IMR-90 (cell line): ENCODE results near the gene ACVR1. TPM values are rescaled to one million over a fixed set of nuclear protein-coding genes. Genes with fewer than 3 reads are reported as not detected.

ENCODE experiments used
- ATAC-seq: fragments of 200-7000 bp; cut with Tn5 transposase; 2 replicates; pipeline ENCODE4 v1.9.1; 2020; ENCODE audit warnings: low read depth, mild to moderate bottlenecking, moderate library complexity
- BruUV-seq: library from RNA; stranded (reverse); fragments of 400-500 nt; replicated peaks from 2 replicates; lab custom pipeline; 2021; lab: Mats Ljungman, UMichigan
- CTCF ChIA-PET: fragments of 300-600 bp; formaldehyde crosslinking; extraction: SDS; loops from one replicate; lab custom pipeline; 2021; ENCODE audit warnings: antibody characterized with exemption; lab: Yijun Ruan, JAX
- POLR2A ChIA-PET: fragments of 300-600 bp; sonication (Branson Sonifier 250); formaldehyde crosslinking; loops from one replicate; lab custom pipeline; 2022; ENCODE audit warnings: antibody characterized with exemption; ENCODE audit not compliant: unreplicated experiment; lab: Charles Lee
- DNase-seq: peaks from one replicate; pipeline ENCODE4 v3.0.0; 2013
- H2AFZ ChIP-seq: replicated peaks from 2 replicates; pipeline ENCODE3; 2013; ENCODE audit warnings: low read length, mild to moderate bottlenecking; ENCODE audit not compliant: poor library complexity
- H2AK5ac ChIP-seq: 2 replicates; pipeline ENCODE4 v1.6.1; 2013; ENCODE audit warnings: low read depth, low read length, inconsistent platforms
- H2AK9ac ChIP-seq: replicated peaks from 2 replicates; pipeline ENCODE3; 2013; ENCODE audit warnings: mild to moderate bottlenecking, low read depth, low read length, moderate library complexity; ENCODE audit not compliant: poor library complexity
- H2BK120ac ChIP-seq: 2 replicates; pipeline ENCODE4 v1.6.1; 2013; ENCODE audit warnings: low read depth, low read length, inconsistent platforms
- H2BK15ac ChIP-seq: 3 replicates; pipeline ENCODE4 v1.6.1; 2013; ENCODE audit warnings: low read depth, low read length, inconsistent platforms
- H2BK20ac ChIP-seq: 2 replicates; pipeline ENCODE4 v1.6.1; 2013; ENCODE audit warnings: low read depth, mild to moderate bottlenecking, inconsistent platforms, low read length, moderate library complexity
- H2BK5ac ChIP-seq: 2 replicates; pipeline ENCODE4 v1.6.1; 2013; ENCODE audit warnings: mild to moderate bottlenecking, low read depth, low read length, inconsistent platforms; ENCODE audit not compliant: poor library complexity, severe bottlenecking
- H3K14ac ChIP-seq: replicated peaks from 2 replicates; pipeline ENCODE4 v1.6.1; 2013; ENCODE audit warnings: low read depth, low read length, inconsistent platforms
- H3K18ac ChIP-seq: 2 replicates; pipeline ENCODE4 v1.6.1; 2013; ENCODE audit warnings: low read depth, low read length, control low read depth
- H3K23ac ChIP-seq: 2 replicates; pipeline ENCODE4 v1.6.1; 2013; ENCODE audit warnings: low read depth, low read length, inconsistent platforms
- H3K27ac ChIP-seq: 2 replicates; pipeline ENCODE4 v1.5.1; 2013; ENCODE audit warnings: mild to moderate bottlenecking, control low read depth, low read length; ENCODE audit not compliant: insufficient read depth
- H3K27me3 ChIP-seq: 2 replicates; pipeline ENCODE4 v1.6.1; 2013; ENCODE audit warnings: low read length; ENCODE audit not compliant: control insufficient read depth, insufficient read depth
- H3K36me3 ChIP-seq: 2 replicates; pipeline ENCODE4 v1.6.1; 2013; ENCODE audit warnings: low read length, mixed read lengths; ENCODE audit not compliant: control insufficient read depth, insufficient read depth
- H3K4ac ChIP-seq: 2 replicates; pipeline ENCODE4 v1.6.1; 2013; ENCODE audit warnings: low read depth, low read length, inconsistent platforms
- H3K4me1 ChIP-seq: 2 replicates; pipeline ENCODE4 v1.6.1; 2013; ENCODE audit warnings: low read length, mixed read lengths; ENCODE audit not compliant: control insufficient read depth, insufficient read depth
- H3K4me2 ChIP-seq: 2 replicates; pipeline ENCODE4 v1.6.1; 2013; ENCODE audit warnings: low read depth, mild to moderate bottlenecking, control low read depth, low read length, moderate library complexity
- H3K4me3 ChIP-seq: 2 replicates; pipeline ENCODE4 v1.5.1; 2013; ENCODE audit warnings: low read depth, mild to moderate bottlenecking, control low read depth, low read length, moderate library complexity; ENCODE audit not compliant: insufficient read depth
- H3K56ac ChIP-seq: 2 replicates; pipeline ENCODE4 v1.6.1; 2013; ENCODE audit warnings: low read length, inconsistent platforms; ENCODE audit not compliant: insufficient read depth; ENCODE audit errors: extremely low read depth
- H3K79me1 ChIP-seq, 2 experiments: 2 replicates each; pipeline ENCODE4 v1.6.1; 2013; ENCODE audit warnings: low read length in 2 of 2, inconsistent platforms in 1 of 2, low read depth in 1 of 2
- H3K9ac ChIP-seq: 2 replicates; pipeline ENCODE4 v1.6.1; 2013; ENCODE audit warnings: low read depth, low read length, control low read depth
- H3K9me1 ChIP-seq: 2 replicates; pipeline ENCODE4 v1.6.1; 2013; ENCODE audit warnings: low read length, inconsistent platforms; ENCODE audit not compliant: insufficient read depth
- H3K9me3 ChIP-seq: 2 replicates; pipeline ENCODE4 v1.6.1; 2013; ENCODE audit warnings: low read length; ENCODE audit not compliant: control insufficient read depth, insufficient read depth
- H4K20me1 ChIP-seq: 2 replicates; pipeline ENCODE4 v1.6.1; 2013; ENCODE audit warnings: low read length, inconsistent platforms; ENCODE audit not compliant: insufficient read depth
- H4K5ac ChIP-seq: 2 replicates; pipeline ENCODE4 v1.6.1; 2013; ENCODE audit warnings: mild to moderate bottlenecking, low read depth, low read length, control low read depth
- H4K8ac ChIP-seq, 2 experiments: 2 replicates each; pipeline ENCODE4 v1.6.1; 2013; ENCODE audit warnings: low read depth in 2 of 2, low read length in 2 of 2, control low read depth in 1 of 2, inconsistent platforms in 1 of 2
- H4K91ac ChIP-seq: 2 replicates; pipeline ENCODE4 v1.6.1; 2013; ENCODE audit warnings: low read depth, low read length, inconsistent platforms; ENCODE audit not compliant: insufficient read depth
- BHLHE40 ChIP-seq: fragments of 150-350 bp; IDR thresholded peaks from 2 replicates; pipeline ENCODE4 v1.6.1; 2016; ENCODE audit warnings: mild to moderate bottlenecking, low read depth, low read length
- CHD1 ChIP-seq: IDR thresholded peaks from 2 replicates; pipeline ENCODE4 v1.6.1; 2012; ENCODE audit warnings: low read depth, low read length, improper control_type of control experiment
- MAFK ChIP-seq: IDR thresholded peaks from 2 replicates; pipeline ENCODE4 v1.6.1; 2012; ENCODE audit warnings: low read depth, low read length, improper control_type of control experiment
- POLR2A ChIP-seq: IDR thresholded peaks from 2 replicates; pipeline ENCODE4 v1.6.1; 2012; ENCODE audit warnings: mild to moderate bottlenecking, low read depth, low read length
- WGBS, 2 experiments: methylation state at CpG; one replicate each; pipeline versions ENCODE4 v1.1.5 to v1.1.7; 2013; ENCODE audit warnings: missing lambda C conversion rate in 2 of 2; ENCODE audit not compliant: insufficient read length in 1 of 2; ENCODE audit errors: extremely low coverage in 2 of 2; 5-methylcytosine and 5-hydroxymethylcytosine counted together
- dilution Hi-C: fragments of 300-500 bp; cut with HindIII; formaldehyde crosslinking; loops from one replicate; pipeline ENCODE4 v1.14.3; 2018; ENCODE audit warnings: low sequenced_read_pairs; ENCODE audit not compliant: unreplicated experiment
- in situ Hi-C: fragments of 300-500 bp; cut with MboI; formaldehyde crosslinking; loops from 3 replicates; pipeline ENCODE4 v1.14.3; 2019; ENCODE audit warnings: low sequenced_read_pairs, inconsistent platforms, mixed read lengths
- intact Hi-C: fragments of 100-400 bp; cut with micrococcal nuclease; formaldehyde crosslinking; loops from 2 replicates; pipeline ENCODE4 v1.10.0; 2022
- polyA plus RNA-seq, 3 experiments: library from polyadenylated mRNA; depleted of rRNA; stranded (reverse); fragments of >200 nt; gene quantifications; 2 replicates each; pipeline ENCODE4 v1.2.3, GENCODE V29; 2012; ENCODE audit warnings: low replicate concordance in 1 of 3
- total RNA-seq: library from RNA; depleted of rRNA; stranded (reverse); fragments of >200 nt; gene quantifications from 2 replicates; pipeline ENCODE4 v1.2.3, GENCODE V29; 2012
- TF ChIP-seq, protein P1 (sequence below): fragments of 150-350 bp; IDR thresholded peaks from 2 replicates; pipeline ENCODE4 v1.6.1; 2017; ENCODE audit warnings: mild to moderate bottlenecking, antibody characterized with exemption, low read length, low read depth
- TF ChIP-seq, protein P2 (sequence below): conservative IDR thresholded peaks from 2 replicates; pipeline ENCODE4 v1.5.1; 2012; ENCODE audit warnings: mild to moderate bottlenecking, low read depth, low read length, improper control_type of control experiment

The ACVR1 gene
- total and polyA plus RNA-seq, 2 of the 4 experiments (the other 2 are of a cell fraction) = 21.1 to 40.8 TPM

DNA sequence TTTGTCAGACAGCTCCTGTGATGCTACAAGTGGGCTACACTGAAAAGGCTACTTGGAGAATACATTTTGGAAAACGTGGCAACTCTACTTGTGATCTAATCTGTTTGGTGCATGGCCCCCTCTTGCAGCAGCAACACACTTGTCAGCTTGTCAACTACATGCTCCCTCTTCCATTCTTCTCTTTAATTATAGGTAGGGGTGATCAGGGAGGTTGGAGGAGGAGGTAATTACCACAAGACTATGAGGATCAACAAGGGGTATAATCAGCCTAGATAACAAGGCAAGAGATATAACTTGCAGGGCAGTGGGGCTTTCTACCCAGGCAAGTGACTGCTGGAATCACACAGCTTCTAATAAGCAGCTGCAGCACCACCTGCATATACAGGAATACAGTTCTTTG is 104.9 kb downstream of the ACVR1 start:
- H4K5ac ChIP-seq = no peak overlapping the region
- no peak overlapping the region for H2BK20ac ChIP-seq
- in situ Hi-C loops (loop anchor here (25.0 kb wide), 2 partner anchors 284 to 991 kb away; no protein-coding TSS in a partner anchor), dilution Hi-C loops (no loop called here), intact Hi-C loops (no loop called here)
- no peak overlapping the region for H3K4me2 ChIP-seq
- H3K18ac ChIP-seq = no peak overlapping the region
- ATAC-seq = no peak
- WGBS, 2 experiments = no CpG with 5 or more reads among the region's 1 CpG
- no peaks in the 10 kb centered on the region for H3K9me1 ChIP-seq
- CTCF ChIA-PET = no interaction called here
- no peak overlapping the region for H2BK15ac ChIP-seq
- H3K4me1 ChIP-seq = no peaks in the 10 kb centered on the region
- H4K91ac ChIP-seq = no peak overlapping the region
- no peak overlapping the region for H3K56ac ChIP-seq
- no peak overlapping the region for H3K14ac ChIP-seq
- H3K9me3 ChIP-seq = no peaks in the 10 kb centered on the region
- no peak overlapping the region for H3K23ac ChIP-seq
- H2AK9ac ChIP-seq = no peak overlapping the region
- POLR2A ChIA-PET = no interaction called here
- H2BK5ac ChIP-seq = no peak overlapping the region
- H2AK5ac ChIP-seq = no peak overlapping the region
- H2AFZ ChIP-seq = no peak overlapping the region
- H4K8ac ChIP-seq = no peak overlapping the region
- no peak for DNase-seq
- no peaks in the 10 kb centered on the region for H3K27me3 ChIP-seq
- no peak overlapping the region for H2BK120ac ChIP-seq
- no TSS peak for BruUV-seq
- no peak overlapping the region for H3K27ac ChIP-seq
- no peaks in the 10 kb centered on the region for H4K20me1 ChIP-seq
- TF ChIP-seq POLR2A (no peak), CHD1 (no peak), BHLHE40 (no peak), MAFK (no peak)
- TF ChIP-seq, protein P1, sequence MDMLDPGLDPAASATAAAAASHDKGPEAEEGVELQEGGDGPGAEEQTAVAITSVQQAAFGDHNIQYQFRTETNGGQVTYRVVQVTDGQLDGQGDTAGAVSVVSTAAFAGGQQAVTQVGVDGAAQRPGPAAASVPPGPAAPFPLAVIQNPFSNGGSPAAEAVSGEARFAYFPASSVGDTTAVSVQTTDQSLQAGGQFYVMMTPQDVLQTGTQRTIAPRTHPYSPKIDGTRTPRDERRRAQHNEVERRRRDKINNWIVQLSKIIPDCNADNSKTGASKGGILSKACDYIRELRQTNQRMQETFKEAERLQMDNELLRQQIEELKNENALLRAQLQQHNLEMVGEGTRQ = no peak
- TF ChIP-seq, protein P2, sequence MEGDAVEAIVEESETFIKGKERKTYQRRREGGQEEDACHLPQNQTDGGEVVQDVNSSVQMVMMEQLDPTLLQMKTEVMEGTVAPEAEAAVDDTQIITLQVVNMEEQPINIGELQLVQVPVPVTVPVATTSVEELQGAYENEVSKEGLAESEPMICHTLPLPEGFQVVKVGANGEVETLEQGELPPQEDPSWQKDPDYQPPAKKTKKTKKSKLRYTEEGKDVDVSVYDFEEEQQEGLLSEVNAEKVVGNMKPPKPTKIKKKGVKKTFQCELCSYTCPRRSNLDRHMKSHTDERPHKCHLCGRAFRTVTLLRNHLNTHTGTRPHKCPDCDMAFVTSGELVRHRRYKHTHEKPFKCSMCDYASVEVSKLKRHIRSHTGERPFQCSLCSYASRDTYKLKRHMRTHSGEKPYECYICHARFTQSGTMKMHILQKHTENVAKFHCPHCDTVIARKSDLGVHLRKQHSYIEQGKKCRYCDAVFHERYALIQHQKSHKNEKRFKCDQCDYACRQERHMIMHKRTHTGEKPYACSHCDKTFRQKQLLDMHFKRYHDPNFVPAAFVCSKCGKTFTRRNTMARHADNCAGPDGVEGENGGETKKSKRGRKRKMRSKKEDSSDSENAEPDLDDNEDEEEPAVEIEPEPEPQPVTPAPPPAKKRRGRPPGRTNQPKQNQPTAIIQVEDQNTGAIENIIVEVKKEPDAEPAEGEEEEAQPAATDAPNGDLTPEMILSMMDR = no peak
- H3K36me3 ChIP-seq = peaks cover 24% of the 10 kb centered on the region
- H3K4ac ChIP-seq = no peak overlapping the region
- H3K4me3 ChIP-seq = no peak overlapping the region
- H3K79me1 ChIP-seq = 0 out of 4 replicates have a peak, but pooled peaks cover 0 to 3% of the 10 kb centered on the region in 2 experiments
- H3K9ac ChIP-seq = no peak overlapping the region
